ENCODE measurements around the gene DNAH11.
A peak's percentile ranks its signal among the peaks of the same experiment; 100 is the strongest.
"Not testable (repeated sequence)": the region's sequence is repeated elsewhere in the genome, so short reads cannot be mapped to it uniquely, and the experiment has no call there.

Gene DNAH11

DNA sequence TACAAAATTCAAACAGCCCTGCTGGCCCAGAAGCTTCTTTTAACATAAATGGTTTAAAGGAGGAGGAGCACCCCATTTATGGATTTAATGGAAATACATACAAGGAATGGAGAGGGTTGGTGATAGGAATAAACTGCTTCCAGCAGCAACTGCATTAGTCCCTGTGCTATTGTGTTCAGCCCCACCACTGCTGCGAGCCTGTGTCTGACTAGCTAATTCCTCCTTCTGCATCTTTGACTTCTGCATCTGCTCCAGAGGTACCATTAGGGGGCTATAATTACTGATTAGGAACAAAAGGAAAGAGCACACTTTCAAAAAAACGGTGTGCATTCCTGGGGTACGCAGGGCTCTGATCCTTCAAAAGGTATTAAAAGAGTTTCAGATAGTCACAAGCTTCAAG, 378.1 kb downstream of the DNAH11 start:
- no peak for DNase-seq (ENCODE audit: low read depth, low spot score)

DNA sequence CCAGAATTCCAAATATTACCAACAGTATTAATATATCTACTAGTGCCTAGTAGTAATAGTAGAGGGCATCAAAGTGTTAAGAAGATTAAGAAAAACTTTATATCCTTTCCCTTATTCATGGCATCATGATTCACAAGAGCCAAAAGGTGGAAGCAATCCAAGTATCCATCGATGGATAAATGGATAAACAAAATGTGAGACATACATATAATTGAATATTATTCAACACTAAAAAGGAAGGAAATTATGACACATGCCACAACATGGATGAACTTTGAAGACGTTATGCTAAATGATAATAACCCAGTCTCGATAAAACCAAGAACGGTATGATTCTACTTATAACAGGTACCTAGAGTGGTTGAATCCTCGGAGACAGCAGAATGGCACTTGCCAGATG, 379.8 kb downstream of the DNAH11 start:
- no peak for DNase-seq (ENCODE audit: low read depth, low spot score)

DNA sequence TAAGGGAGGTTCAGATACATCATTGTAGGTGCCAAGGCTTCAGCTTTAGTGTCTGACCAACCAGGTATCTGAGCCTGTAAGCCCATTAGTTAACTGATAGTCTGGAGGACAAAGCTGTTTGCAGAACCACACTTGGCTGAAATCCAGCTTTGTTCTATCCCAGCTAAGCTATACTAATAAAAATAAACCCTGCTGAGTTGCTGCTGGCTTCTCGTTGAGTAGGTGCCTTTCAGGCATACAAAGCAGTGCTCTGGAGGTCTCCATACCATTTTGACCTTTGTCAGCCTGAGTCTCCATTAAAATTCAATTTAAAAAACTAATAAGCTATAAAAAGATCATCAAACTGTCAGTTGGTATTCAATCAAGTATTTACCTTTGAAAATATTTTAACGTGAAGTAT, 380.8 kb downstream of the DNAH11 start:
- peak; percentile 57 for DNase-seq (ENCODE audit: low read depth, low spot score)

GRCh38 chr7:21926448-21926847, 383.6 kb downstream of the DNAH11 start:
- no peak for DNase-seq (ENCODE audit: low read depth, low spot score)

DNA sequence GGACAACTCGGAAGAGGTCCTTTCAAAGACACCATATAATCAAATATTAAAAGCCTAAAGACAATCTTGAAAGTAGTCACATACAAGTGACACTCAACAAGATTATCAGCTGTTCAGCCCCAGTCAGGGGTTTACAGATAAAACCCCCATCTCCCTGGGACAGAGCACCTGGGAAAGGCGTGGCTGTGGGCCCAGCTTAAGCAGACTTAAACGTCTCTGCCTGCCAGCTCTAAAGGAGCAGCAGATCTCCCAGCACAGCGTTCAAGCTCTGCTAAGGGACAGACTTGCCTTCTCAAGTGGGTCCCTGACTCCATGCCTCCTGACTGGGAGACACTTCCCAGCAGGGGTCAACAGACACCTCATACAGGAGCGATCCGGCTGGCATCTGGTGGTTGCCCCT, 384.9 kb downstream of the DNAH11 start:
- DNase-seq (ENCODE audit: low read depth, low spot score), result no peak

- not testable (repeated sequence) for DNase-seq (ENCODE audit: low read depth, low spot score)
Observed at GRCh38 chr7:21933293-21933692, 390.5 kb downstream of the DNAH11 start.

- no peak for DNase-seq (ENCODE audit: low read depth, low spot score)
Observed at GRCh38 chr7:21934808-21935207, 392.0 kb downstream of the DNAH11 start.

DNA sequence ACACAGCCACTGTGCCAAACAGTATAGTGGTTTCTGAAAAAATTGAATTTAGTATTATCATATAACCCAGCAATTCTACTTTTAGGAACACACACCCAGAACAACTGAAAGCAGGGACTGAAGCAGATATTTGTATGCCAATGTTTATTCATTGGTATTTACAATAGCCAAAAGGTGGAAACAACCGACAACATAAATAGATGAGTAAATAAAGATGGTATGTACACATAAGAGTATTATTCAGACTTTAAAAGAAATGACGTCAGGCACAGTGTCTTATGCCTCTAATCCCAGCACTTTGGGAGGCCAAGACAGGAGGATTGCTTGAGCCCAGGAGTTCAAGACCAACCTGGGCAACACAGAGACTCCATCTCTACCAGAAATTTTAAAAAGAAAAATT, 395.6 kb downstream of the DNAH11 start:
- DNase-seq (ENCODE audit: low read depth, low spot score), result no peak

DNA sequence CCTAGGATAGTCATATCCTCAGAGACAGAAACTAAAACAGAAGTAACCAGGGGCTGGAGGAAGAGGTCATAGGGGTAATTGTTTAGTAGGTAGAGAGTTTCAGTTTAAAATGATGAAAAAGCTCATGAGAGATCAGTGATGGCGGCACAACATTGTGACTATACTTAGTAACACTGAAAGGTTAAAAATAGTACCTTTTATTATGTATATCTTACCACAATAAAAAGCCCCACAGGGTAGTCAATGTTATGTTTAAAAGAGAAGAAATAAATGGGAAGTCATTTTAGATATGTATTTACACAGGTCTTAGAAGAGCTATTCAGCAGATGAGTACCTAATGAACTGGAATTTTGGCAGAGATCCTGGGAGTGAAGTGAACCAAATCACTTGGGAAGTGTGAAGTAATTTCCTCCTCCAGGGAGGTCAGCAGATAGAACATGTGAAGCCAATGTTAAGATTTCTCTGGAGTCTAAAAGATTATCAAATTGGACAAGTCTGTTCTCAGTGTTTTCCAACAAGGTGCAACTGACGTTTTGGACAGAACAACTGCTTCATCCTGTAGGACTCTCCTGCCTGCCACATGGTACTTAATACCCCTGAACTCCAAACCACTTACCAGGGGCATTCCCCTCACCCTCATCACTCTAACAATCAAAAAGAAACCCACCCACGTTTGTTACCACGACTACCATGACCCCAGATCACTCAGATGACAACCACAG, 396.5 kb downstream of the DNAH11 start:
- peak; percentile 79 for DNase-seq (ENCODE audit: low read depth, low spot score)

GRCh38 chr7:21939858-21940372, 397.1 kb downstream of the DNAH11 start:
- DNase-seq (ENCODE audit: low read depth, low spot score), result no peak

DNA sequence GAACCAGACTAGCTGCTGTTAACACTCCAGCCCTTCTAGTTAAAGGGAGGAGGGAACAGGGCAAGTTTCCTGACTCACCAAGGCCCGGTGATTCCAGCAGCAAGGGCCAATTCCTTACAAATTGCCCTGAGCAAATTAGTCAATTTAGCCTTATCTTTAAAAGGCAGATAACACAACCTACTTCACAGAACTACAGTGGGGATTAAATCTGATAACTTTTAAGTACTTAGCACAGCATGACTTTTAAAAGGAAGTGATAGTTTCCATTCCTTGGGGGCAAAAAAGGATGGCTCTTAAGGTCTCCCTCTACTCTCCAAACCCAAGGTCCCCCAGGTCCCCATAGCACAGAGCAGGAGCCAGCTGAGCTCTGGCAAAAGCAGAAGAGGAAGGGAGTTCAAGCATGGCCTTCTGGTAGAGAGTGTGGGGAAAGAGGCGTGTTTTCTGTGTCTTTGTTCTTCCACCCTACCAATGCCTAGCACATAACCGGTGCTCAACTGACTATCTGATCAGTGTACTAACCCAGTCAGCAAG, 398.8 kb downstream of the DNAH11 start:
- DNase-seq (ENCODE audit: low read depth, low spot score), result peak; percentile 41

DNA sequence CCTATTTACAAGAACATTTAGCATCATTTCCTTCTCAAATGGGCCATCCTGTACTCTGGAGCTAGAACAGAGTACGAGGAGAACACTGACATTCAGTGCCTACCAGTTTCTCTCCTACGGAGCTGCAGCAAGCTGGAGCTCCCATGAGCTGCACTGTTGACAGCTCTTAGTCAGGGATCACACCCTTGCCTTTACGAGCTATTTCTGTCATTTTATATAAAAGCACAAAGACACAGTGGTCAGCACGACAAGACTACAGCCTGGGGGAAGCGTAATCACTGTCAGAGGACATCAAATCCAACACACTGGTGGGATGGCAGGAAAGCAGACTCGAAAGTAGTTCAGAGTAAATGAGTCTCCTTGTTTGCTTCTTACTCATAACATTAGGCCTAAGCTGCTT, 400.1 kb downstream of the DNAH11 start:
- peak; percentile 48 for DNase-seq (ENCODE audit: low read depth, low spot score)

DNA sequence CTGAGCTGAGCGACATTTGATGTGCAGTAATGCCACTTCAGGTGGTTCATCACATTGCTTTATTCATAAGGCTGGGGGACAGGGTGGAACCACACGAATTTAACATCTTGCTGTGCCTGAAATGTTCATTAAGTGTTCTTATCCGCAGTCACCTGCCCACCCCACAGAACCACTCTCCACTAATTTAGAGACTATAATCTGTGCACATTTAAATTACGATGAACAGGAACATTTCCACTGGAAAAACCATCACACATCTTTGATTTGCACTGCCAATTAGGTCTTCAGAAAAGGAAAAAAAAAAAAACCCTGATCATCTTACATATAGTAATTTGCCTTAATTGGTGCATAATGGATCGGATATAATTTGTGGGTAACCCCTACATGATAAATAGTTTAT, 400.6 kb downstream of the DNAH11 start:
- DNase-seq (ENCODE audit: low read depth, low spot score), result no peak

DNA sequence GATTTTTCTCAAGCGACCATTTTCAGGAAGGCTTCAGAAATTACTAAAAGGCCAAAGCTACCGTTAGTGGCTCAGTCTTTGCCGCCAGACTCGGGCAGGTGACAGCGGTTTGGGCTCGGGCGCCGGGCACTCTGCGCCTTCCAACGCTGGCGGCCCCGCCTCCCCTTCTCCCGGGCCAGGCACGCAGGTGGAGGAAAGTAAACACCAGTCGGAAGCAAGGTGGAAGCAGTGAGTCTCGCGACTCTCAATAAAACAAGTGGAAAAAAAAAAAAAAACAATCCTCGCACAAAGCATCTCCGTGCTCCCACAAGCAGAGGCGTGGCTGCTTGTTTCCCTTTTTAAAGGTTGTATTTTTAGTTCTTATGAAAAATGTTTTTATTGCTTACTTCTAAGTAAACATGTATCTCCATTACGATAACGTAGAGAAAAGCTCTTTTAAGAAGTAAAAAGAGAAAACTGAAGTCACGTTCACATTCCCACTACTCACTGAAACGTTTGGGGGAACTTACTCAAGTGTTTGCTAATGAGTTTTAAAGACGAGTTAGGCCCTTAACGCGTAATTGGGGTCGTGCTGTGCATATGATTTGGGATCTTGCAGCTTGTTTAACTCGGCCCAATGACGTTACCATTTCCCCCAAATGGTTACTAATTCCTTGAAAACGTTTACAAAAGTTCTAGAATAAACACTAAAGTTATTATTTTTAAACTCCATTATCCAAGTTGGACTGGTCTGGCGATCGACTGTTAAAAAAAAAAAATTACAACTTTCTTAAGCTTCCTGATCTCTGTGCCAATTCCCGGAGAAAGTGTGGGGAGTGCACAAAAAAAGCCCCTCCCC, 402.0 kb downstream of the DNAH11 start:
- peak; percentile 47 for DNase-seq (ENCODE audit: low read depth, low spot score)

DNA sequence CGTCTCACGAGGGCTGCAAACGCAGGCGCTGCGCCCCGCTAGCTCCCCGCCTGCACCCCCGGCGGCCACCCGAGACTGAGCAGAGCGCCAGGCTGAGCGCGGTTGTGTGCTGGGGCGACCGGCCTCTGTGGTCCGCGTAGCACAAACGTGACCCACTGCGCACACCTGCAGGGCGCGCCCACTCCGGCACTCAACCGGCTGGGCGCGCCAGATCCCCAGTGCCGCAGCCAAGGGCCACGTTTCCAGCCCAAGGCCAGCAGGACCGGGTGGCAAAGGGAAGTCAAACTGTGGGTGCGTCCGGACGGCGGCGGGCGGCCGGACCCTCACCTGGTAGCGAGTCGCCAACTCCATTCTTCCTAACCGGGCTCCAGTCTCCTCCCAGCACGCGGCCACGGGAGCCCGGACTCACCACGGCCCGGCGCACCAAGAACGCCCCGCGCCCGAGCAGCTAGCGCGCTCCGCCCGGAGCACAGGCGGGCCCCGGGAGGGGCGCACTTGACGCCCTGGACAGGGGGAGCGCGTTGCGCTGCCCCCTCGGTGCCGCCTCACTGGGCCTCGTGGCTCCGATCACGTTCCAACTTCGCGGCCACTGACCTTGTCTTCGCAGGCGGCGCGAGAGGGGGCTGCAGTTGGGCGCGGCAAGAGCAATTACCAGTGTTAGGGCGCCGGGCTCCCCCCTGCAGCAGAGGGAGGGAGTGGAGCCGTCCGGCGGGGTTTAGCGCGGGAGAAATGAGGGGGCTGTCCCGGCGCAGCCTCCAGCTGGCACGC, 402.8 kb downstream of the DNAH11 start, which contains the start of gene CDCA7L:
TSS of gene CDCA7L (minus strand) at position 446 of the 768 bp plus-strand sequence. CDS start at position 351, 95 bp downstream.
- peak; percentile 88 for DNase-seq (ENCODE audit: low read depth, low spot score)

DNA sequence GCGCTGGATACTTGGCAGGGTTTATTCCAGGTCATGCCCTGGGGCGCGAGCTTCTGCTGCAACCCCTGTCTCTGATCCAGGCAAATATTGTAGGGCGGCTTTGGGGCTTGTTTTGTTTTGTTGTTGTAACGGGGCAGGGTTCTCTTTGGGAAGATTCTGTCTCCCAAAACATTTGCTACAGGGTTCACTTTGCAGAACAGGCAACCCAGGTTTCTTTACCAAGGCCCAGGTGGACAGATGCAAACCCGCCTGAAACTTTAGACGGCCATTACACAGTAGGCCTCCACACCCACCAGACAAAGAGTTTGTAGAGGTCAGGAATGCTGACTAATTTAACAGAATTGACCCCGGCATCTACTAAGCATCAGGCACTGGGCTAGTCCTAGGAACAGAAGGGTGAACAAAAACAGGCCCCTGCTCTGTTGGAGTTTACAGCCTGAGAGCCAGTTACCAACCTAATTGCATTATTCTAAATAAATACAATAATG, 403.4 kb downstream of the DNAH11 start:
- DNase-seq (ENCODE audit: low read depth, low spot score), result no peak

GRCh38 chr7:21947056-21947455, 404.2 kb downstream of the DNAH11 start:
- no peak for DNase-seq (ENCODE audit: low read depth, low spot score)

- DNase-seq (ENCODE audit: low read depth, low spot score), result no peak
Observed at GRCh38 chr7:21947946-21948345, 405.1 kb downstream of the DNAH11 start.

DNA sequence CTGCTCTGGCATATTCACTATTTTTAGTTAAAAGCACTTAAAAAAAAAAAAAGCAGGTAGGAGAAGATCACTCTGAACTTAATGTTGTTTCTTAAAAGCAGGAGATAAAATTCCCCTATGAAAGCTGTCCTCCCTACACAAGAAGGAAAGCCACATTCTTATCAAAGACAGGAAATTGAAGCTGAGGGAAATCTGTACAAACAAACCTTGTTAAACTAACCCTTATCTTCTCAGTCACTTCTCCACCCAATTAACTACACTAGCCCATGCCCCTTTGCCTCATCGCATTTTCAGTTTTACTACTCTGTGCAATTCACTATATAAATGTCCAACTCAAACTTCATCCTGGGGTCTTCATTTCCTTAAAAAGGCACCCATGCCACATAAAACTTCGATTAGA, 405.5 kb downstream of the DNAH11 start:
- no peak for DNase-seq (ENCODE audit: low read depth, low spot score)

DNA sequence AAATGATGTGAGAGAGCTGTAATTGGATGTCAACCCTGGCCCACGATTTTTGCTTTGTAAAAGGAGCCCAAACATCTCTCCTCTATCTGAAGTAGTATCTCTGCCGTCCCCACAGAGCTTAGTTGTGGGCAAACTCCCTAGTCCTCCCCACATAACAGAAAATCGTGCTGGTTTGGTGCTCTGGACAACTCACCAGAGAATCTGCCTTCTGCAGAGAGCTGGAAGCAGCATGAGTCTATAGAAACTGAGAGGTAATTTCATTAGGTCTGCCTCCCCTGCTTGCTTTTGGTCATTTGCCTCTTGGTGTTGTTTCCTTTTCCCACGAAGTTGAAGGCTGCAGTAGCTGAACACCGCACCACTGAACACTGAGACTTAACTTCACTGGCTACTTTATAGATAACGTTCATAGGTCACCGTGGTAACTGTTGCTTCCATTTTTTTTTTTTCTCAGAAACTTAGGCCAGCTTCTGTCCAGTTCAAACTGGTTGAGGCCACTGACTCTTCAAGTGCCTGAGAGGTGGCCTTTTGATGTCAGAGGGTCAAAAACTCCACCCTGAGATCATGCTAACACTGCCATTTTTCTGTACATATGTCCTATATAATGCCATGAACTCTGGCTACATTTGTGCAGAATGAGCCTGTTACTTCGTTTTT, 406.2 kb downstream of the DNAH11 start:
- DNase-seq (ENCODE audit: low read depth, low spot score), result no peak

Measured in astrocyte of the hippocampus (primary cell).